ENCODE data around the gene IRS2. TPM values are rescaled to one million over a fixed set of nuclear protein-coding genes. Genes with fewer than 3 reads are reported as not detected.

Gene IRS2
- total and polyA plus RNA-seq, 2 donors (not counting 3 experiments of a cell fraction or from before 2014, with no cell fraction given) = 1.6 to 4.4 TPM

DNA sequence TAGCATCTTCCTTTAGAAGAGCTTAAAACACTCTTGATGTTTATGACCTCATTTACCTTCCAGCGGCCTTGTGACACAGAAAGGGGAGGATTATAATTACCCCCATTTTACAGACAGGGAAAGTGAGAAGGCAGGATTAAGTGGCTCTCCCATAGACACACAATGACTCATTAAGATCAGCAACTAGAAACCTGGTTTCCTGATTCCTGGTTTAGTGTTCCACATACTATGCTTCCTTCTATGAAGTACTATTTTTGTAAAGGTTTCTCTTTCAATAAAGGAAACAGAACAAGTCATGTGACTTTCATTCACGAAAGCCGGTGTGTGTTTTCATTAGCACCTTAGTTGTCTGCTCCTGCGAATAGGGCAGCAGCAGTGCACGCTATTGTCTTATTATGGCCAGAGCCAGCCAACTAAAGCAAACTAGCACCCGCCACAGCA, 8.3 kb downstream of the IRS2 start:
- Histone ChIP-seq H3K4me1 (ENCODE audit: control insufficient read depth, extremely low read depth, insufficient read depth, low read length) (peaks cover 6% of the 10 kb centered on the region), H4K20me1 (replicated peaks; ENCODE audit: control insufficient read depth, extremely low read depth, insufficient read depth, low read length) (no peaks in the 10 kb centered on the region), H3K79me2 (ENCODE audit: control insufficient read depth, insufficient read depth, low read length) (peaks cover 4% of the 10 kb centered on the region), H3K9me3 (replicated peaks; ENCODE audit: control insufficient read depth, insufficient read depth, low read length) (no peaks in the 10 kb centered on the region), H3K4me3 (replicated peaks in 1 of 3; ENCODE audit: insufficient read depth in 1 of 3, low read depth in 1 of 3, low read length in 3 of 3) (no peak overlapping the region), H3K27ac (ENCODE audit: insufficient read depth, low read depth, low read length) (no peak overlapping the region), H3K9me1 (replicated peaks; ENCODE audit: control insufficient read depth, extremely low read depth, insufficient read depth, low read length) (no peaks in the 10 kb centered on the region), H3K27me3 (ENCODE audit: control insufficient read depth in 2 of 2, insufficient read depth in 2 of 2, low read length in 2 of 2) (no peaks in the 10 kb centered on the region), H2AFZ (ENCODE audit: low read depth, low read length) (no peak overlapping the region), H3K36me3 (ENCODE audit: control insufficient read depth in 2 of 2, extremely low read depth in 1 of 2, insufficient read depth in 2 of 2, low read length in 2 of 2) (peaks cover 0 to under 1% of the 10 kb centered on the region in 2 experiments), H3K4me2 (ENCODE audit: insufficient read depth, low read length) (peak overlapping the region; percentile 10), H3K9ac (replicated peaks; ENCODE audit: extremely low read depth, insufficient read depth, low read length) (no peak overlapping the region)
- TF ChIP-seq JUN (IDR thresholded peaks at IDR 0.05; ENCODE audit: borderline replicate concordance, insufficient read depth, insufficient read length, low read depth) (peak; percentile 14), POLR2A (IDR thresholded peaks at IDR 0.05; ENCODE audit: low read depth, low read length) (no peak), FOS (IDR thresholded peaks at IDR 0.05; ENCODE audit: borderline replicate concordance, insufficient read depth, low read length) (peak; percentile 28)
- no peak for FAIRE-seq
- peak; percentile 35 for DNase-seq (ENCODE audit: low read depth, low spot score)
- ChIA-PET POLR2A (no interaction called here), CTCF (no interaction called here)
- no TSS peak for BruUV-seq (replicated peaks)
- dilution Hi-C loops (cut with MboI; ENCODE audit: extremely low pct_ligation_motif_present, low sequenced_read_pairs) (no loop called here), intact Hi-C loops (cut with micrococcal nuclease) (no loop called here)

DNA sequence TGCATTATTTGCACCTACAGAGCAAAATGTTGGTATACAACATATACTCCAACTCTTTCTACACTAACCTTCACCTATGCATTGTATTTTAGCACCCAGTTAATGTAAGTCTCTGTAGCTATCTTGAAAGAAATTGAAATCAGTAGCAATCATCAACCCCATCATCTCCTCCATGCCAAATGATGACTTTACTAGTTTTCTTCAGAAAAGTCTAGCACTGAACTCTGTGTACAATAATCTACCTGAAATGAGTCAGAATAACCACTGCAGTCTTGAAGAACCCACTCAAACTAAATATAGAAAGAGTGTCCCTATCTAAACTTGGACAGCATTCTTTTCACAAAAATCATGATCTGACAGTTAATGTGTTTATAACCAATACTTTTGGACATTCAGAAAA, 9.8 kb downstream of the IRS2 start:
- Histone ChIP-seq H2AFZ (ENCODE audit: low read depth, low read length) (no peak overlapping the region), H3K27me3 (ENCODE audit: control insufficient read depth in 2 of 2, insufficient read depth in 2 of 2, low read length in 2 of 2) (no peaks in the 10 kb centered on the region), H3K36me3 (ENCODE audit: control insufficient read depth in 2 of 2, extremely low read depth in 1 of 2, insufficient read depth in 2 of 2, low read length in 2 of 2) (no peaks in the 10 kb centered on the region), H3K9me1 (replicated peaks; ENCODE audit: control insufficient read depth, extremely low read depth, insufficient read depth, low read length) (no peaks in the 10 kb centered on the region), H3K79me2 (ENCODE audit: control insufficient read depth, insufficient read depth, low read length) (peaks cover 4% of the 10 kb centered on the region), H3K4me3 (replicated peaks in 1 of 3; ENCODE audit: insufficient read depth in 1 of 3, low read depth in 1 of 3, low read length in 3 of 3) (no peak overlapping the region), H3K4me1 (ENCODE audit: control insufficient read depth, extremely low read depth, insufficient read depth, low read length) (peaks cover 6% of the 10 kb centered on the region), H3K9ac (replicated peaks; ENCODE audit: extremely low read depth, insufficient read depth, low read length) (no peak overlapping the region), H4K20me1 (replicated peaks; ENCODE audit: control insufficient read depth, extremely low read depth, insufficient read depth, low read length) (no peaks in the 10 kb centered on the region), H3K9me3 (replicated peaks; ENCODE audit: control insufficient read depth, insufficient read depth, low read length) (no peaks in the 10 kb centered on the region), H3K4me2 (ENCODE audit: insufficient read depth, low read length) (no peak overlapping the region), H3K27ac (ENCODE audit: insufficient read depth, low read depth, low read length) (no peak overlapping the region)
- no peak for TF ChIP-seq MYC (IDR thresholded peaks at IDR 0.05; ENCODE audit: low read depth, low read length)
- no peak for TF ChIP-seq EZH2 (IDR thresholded peaks at IDR 0.05; ENCODE audit: borderline replicate concordance, low read depth, low read length, severe bottlenecking)
- no peak for TF ChIP-seq POLR2A (IDR thresholded peaks at IDR 0.05; ENCODE audit: low read depth, low read length)
- no peak for TF ChIP-seq GATA2 (IDR thresholded peaks at IDR 0.05; ENCODE audit: insufficient read depth, insufficient read length, low read depth, low read length)
- TF ChIP-seq JUN (IDR thresholded peaks at IDR 0.05; ENCODE audit: borderline replicate concordance, insufficient read depth, insufficient read length, low read depth) = no peak
- TF ChIP-seq, protein P1, sequence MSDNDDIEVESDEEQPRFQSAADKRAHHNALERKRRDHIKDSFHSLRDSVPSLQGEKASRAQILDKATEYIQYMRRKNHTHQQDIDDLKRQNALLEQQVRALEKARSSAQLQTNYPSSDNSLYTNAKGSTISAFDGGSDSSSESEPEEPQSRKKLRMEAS (IDR thresholded peaks at IDR 0.05; ENCODE audit: insufficient read depth, insufficient read length) = no peak
- FAIRE-seq (no peak), DNase-seq (ENCODE audit: low read depth, low spot score) (no peak)
- BruUV-seq (replicated peaks) = no TSS peak
- ChIA-PET POLR2A (no interaction called here), CTCF (no interaction called here)
- intact Hi-C loops (cut with micrococcal nuclease) (loop anchor here (2.0 kb wide), 1 partner anchor 534 kb away; no protein-coding TSS in a partner anchor), dilution Hi-C loops (cut with MboI; ENCODE audit: extremely low pct_ligation_motif_present, low sequenced_read_pairs) (no loop called here)
